H54 (cell line): Measurements from ENCODE around the gene CDC40.

Experiments used
- DNase-seq: peaks from one replicate; pipeline ENCODE4 v3.0.0; 2011; ENCODE audit warnings: low spot score, mixed read lengths; ENCODE audit not compliant: insufficient read length
- FAIRE-seq: peaks from 3 replicates; lab custom pipeline; 2011; peaks lifted over from hg19 to GRCh38; lab: Jason Lieb, UNC
- POLR2A ChIP-seq: IDR thresholded peaks from 2 replicates; pipeline ENCODE4 v1.6.1; 2011; ENCODE audit warnings: low read depth, mild to moderate bottlenecking, low read length

Gene CDC40

DNA sequence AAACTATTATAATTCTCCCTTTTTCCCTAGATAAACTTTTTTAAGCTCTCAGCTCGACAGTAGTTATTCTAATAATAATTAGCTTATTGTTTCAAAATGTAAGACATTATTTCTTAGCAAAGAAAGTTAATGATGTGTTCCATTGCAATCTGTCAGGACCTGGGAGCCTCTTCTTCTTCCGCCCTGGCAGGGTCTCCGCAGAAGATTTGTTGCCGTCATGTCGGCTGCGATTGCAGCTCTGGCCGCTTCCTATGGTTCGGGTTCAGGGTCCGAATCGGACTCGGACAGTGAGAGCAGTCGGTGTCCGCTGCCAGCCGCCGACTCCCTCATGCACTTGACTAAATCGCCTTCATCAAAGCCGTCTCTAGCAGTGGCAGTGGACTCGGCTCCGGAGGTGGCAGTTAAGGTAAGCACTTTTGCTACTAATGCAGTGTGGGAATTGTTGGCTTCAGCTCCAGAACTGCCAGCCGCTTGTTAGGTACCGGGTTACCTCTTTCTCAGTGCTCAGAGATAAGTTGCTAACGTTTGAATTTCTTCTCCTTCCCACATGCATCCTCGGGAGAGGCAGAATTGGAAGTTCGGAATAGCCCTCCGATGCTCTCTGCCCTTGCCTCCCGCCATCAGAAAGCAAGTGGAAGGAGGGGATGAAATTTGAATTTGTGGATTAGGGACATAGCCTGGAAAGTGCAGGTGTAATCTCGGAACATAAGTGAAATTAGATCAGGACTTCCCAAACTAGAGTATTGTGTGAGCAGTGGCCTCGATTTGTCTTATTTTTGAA lies at the start of gene CDC40:
CDC40 (plus strand) TSS at position 200 of the 781 bp plus-strand sequence; CDS start at position 218, 18 bp downstream.
- FAIRE-seq (no peak), DNase-seq (peak; percentile 18)

DNA sequence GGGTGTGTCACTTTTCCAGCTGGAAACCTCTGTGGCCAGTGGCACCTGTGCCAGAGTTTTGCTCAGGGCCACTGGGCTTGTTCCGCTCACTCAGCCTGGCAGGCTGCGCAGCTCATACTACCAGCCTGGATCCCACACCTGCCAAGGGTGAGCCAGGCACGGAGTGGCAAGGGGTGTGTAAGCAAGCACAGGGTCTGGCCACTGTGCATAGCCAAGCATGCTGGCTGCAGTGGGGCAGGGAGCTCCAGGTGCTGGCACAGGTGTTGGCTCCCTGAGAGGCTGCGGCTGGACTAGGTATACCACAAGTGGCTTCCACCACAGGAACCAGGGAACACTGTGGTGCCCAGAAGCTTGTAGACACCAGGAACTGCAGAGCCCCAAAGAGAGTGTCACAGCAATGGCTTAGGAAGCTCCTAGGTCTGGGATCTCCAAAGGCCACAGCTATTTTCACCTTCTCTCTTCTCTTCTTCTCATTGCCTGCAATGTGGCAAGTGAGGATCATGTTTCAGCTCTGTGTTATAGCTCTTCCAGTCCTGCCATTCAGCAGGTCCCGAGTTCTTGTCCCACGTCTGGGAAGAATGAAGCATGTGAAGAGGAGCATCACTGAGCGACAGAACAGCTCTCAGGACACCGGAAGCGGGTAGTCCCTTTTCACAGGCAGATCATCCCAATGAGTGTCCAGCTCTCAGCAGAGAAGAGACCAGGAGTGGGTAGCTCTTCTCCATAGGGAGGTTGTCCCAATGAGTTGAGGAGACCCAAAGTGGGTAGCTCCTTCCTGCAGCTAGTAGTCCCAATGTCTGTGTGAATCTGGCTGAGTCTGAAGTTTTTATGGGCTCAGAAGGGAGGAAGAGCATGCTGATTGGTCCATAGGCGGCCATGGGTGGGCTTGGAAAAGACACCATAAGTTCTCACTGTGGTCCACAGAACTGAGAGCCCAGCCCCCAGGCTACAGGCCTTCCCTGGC lies 42.0 kb upstream of the CDC40 start:
- FAIRE-seq (no peak), DNase-seq (no peak)
- TF ChIP-seq POLR2A: no peak

More for the DNA sequence above, at the start of gene CDC40:
- peak; percentile 82 for TF ChIP-seq POLR2A

DNA sequence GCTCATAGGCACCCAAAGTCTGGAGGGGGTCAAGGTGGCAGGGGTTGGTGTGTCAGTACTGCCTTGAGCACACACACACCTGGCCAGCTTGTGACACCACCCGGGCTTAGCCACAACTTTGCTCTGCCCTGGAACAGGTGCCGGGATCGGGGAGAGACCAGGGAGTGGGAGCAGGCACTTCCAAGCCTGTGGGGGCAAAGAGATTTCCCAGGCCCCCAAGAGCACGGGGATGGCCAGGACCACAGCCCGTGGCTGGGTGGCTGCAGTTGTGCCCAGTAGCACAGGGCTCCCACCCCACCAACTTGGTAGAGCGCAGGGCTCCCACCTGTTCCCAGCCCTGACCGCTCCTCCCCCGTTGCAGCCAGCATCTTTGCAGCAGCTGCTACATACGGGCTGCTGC lies 41.2 kb upstream of the CDC40 start:
- no peak for TF ChIP-seq POLR2A
- FAIRE-seq: no peak
- no peak for DNase-seq

DNA sequence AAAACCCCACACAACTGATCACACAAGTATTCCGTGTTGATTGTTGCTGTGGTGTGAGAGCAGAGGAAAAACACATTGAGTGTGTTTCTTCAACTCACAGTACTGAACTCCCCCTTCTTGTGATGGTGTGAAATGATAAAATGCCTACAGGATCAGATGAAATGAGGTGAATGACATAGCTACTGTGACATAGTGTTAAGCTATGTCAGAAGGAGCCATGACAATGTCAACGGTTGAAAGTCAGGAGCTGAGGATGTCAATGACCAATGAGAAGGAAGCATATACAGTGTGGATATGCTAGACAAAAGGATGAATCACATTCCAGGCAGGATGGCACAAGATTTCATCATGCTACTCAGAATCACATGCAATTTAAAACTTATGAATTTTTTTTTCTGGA lies 39.6 kb upstream of the CDC40 start:
- FAIRE-seq: no peak
- DNase-seq: no peak
- TF ChIP-seq POLR2A: no peak

DNA sequence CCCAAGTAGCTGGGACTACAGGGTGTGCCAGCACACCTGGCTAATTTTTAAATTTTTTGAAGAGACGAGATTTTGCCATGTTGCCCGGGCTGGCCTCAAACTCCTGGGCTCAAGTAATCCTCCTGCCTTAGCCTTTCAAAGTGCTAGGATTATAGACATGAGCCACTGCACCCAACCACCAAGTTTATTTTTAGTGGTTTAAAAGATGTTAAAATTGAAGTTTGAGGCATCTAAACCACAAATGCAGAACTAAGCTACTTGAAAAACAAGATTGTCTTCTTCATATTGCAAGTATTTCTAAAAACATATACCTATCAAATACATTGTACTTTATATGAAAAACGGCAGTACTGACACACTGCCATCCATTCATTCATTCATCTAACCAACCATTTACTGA lies 32.4 kb upstream of the CDC40 start:
- no peak for DNase-seq
- no peak for TF ChIP-seq POLR2A
- no peak for FAIRE-seq

DNA sequence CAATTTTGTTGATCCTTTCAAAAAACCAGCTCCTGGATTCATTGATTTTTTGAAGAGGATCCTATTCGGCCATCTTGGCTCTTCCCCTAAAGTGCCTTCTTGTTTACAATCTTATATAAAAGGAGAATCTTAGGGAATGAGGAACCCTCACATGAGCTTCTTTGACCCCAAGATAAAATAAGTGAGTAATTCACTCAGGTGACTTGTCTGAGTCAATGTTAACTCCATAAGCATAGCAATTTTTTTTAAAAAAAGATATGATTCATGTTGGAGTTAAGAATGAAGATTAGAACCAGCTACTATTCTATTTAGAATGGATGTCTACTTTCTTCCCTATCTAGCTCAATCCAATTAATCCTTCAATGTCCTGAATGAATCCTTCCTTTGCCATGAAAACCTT lies 21.7 kb upstream of the CDC40 start:
- TF ChIP-seq POLR2A: no peak
- FAIRE-seq (no peak), DNase-seq (no peak)

DNA sequence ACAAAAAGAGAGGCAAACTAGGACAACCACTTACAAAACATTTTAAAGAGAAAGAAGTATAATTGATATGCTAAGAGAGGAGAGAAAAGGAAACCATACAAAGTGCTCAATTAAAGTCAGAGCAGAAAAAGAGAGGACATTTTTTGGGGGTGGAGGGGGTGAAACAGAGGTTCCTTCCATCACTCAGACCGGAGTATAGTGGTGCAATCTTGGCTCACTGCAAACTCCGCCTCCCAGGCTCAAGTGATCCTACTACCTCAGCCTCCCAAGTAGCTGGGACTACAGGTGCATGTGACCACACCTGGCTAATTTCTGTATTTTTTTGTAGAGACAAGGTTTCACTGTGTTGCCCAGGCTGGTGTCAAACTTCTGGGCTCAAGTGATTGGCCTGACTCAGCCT lies 10.1 kb upstream of the CDC40 start:
- FAIRE-seq: no peak

DNA sequence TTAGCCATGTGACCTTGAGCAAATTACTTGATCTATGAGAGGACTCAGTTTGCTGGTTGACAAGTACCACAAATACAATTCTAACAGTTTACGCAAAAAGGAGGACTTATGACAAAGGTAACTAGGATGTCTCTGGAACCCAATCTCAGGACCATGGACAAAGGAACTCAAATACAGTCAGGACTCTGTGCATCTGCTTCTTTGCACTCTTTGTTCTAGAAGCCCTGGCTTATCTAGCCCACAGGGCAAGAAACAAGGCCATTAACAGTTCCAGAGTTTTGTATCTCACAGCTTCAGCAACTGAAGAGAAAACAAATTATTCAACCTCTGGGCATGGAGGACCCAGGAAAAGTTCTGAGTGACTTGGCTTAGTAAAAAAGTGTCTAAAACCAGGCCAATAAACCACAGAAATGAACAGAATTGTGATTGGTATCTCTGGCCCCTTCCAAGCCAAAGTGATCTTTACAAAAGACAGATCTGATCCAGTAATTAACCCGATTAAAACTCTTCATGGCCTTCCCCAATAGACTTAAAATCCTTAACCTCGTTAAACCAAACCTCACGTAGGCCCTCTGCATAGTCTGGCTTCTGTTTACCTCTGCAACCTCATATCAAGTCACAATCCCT lies 6.6 kb upstream of the CDC40 start:
- FAIRE-seq: no peak
- TF ChIP-seq POLR2A: no peak
- DNase-seq: no peak

More for the DNA sequence above, 10.1 kb upstream of the CDC40 start:
- TF ChIP-seq POLR2A: no peak
- no peak for DNase-seq

DNA sequence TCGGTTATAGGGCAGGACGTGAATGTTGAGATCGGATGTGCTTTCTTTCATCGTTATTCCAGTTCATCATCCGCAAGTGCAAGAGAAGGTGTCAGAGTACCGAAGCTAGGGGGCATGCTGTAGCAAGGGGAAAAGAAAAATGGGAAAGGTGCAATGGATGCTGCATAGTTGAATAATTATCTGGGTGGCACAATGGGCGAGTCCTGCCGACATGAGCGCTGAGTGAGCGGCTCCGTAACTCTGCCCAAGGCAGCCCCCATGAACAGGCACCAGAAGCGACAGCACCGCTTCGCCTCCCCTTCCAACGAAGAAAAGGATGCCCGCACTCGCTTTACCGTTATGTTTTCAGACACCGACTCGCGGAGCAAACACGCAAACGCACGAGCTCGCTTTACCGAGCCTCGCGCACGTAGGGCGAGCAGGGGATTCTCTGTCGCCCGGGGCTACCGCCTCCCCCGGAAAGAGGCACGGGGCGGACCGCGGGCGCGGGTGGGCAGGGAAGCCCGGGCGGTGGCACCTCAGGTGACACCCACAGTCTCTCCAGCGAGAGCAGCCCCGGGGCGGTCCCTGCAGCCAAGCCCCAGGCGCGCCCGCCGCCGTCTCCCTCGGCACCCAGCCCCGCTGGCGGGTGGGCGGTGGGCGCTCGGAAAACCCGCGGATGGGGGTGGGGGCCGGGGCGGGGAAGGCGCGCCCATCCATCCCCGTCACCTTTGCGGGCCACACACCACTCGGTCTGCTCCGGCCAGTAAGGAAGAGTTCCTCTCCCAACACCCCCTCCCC lies 1.4 kb upstream of the CDC40 start:
- TF ChIP-seq POLR2A: no peak
- FAIRE-seq: peak; percentile 76
- DNase-seq: no peak

DNA sequence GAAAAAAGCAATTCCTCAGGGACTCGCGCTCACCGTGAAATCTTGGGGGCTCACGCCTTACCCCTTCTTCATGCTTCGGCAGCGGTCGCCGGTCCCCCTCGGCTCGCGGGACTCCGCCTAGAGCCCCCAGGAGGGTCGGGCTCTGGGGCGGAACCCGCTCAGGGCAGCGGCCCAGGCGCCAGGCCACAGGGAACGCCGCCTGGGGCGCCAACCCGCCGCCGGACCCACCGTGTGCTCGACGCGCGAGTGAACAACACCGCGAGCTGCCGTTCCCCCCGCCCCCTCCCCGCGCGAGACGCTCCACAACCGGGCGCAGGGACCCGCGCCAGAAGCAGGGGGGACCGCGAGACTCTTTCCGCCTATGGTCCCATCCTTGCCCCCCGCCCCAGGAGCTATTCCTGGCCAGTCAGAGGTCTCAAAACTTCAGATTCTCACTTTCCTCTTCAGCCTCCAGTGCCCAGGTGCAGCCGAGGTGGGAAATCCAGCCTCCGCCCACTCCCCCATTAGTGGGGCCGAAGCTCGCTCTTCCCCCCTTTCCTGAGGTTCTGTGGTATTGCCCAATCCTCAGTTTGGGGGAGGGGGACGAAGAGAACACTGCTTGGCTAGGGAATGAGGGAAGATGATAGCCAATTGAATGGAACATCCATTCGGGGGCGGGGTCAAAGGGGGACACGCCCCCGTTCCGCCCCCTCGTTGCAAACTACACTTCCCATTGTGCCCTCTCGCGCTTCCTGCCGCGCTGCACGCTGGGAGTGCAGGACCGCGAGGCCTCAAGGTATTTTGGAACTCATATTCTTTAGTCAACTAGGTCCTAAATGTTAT lies 610 bp upstream of the CDC40 start, which contains the start of gene WASF1:
WASF1 (minus strand) TSS at position 265 of the 822 bp plus-strand sequence. CDS start 52,069 bp downstream, outside the sequence.
- peak; percentile 77 for TF ChIP-seq POLR2A
- DNase-seq (peak; percentile 53), FAIRE-seq (peak; percentile 97)

DNA sequence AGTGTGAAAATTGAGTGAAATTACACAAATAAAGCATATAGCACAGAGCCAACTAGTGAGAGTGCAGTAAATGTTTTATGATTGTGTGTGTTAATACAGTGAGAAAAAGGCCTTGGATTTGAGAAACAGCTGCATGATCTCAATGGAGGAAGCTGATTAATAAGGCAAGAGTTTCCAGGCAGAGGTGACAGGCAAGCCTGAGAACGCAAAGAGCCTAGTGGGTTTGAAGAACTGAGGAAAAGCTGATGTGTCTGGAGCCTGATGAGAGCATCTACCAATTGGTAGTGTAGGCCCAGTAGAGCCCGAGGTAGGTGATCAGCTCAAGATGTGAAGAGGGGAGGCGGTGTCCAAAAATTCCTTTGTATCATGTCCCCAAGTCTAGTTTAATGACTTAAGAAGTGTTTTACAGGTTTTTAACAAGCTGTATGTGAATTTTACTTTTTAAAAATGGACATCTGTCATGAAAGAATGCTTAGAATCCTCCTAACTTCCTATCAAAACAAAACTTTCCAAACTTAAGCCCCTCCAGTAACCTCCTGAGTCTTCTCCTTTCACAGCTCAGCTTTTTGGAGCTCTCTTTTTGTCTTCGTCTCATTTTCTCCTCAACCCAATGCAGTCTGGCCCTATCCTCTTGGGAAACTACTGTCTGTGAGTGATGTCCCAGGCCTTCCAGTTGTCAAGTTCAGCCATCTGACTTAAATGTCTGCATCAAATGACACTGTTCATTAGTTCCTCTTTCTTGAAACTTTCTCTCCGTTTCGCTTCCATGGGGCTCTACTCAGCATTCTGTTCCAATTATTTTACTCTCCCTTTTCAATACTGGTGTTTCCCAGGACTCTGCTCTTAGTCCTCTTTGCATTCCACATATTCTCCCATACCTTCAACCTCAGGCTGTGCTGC lies 1.2 kb downstream of the CDC40 start:
- FAIRE-seq (no peak), DNase-seq (no peak)
- no peak for TF ChIP-seq POLR2A
